Suppressor macrophage (primary cell): ENCODE measurements around the gene NMRK2.
"Not testable (repeated sequence)": the region's sequence is repeated elsewhere in the genome, so short reads cannot be mapped to it uniquely, and the experiment has no call there.

Source experiments
- DNase-seq, 4 experiments: peaks; one replicate each; pipeline ENCODE4 v3.0.0-alpha.2; 2020 to 2022

NMRK2 gene

DNA sequence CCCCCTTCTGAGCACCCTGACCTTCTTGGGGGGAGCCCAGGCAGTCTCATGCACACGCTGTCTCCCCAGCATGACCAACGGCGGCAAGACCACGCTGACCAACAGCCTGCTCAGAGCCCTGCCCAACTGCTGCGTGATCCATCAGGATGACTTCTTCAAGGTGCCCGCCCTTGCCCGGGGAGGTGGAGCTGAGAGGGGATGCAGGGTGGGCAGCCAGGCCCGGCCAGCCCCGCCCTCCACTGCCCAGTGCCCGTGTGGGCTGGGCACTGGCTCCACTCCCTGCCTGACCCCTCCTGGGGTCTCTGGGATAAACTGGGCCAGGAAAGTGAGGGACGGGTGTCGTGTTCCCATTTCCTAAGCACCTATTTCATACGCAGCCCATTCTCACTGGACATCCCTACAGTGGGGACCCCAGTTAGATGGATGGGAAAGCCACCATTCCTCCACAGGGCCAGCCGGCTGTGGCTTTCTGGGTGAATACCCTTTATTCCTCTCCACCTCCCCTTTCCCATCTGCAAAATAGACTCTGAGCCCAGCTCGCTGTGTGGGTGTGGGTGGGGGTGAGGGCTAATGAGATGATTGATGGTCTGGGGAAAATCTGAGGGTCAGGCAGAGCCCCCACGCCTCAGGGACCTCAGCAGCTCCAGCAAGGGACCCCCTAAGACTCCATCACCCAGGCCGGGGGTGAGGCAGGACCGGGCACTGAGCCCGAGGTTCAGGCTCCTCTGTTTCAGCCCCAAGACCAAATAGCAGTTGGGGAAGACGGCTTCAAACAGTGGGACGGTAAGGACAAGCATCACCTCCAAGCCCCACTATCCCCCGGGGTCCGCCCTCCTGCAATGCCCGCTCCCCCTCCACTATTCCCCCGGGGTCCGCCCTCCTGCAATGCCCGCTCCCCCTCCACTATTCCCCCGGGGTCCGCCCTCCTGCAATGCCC is 3.9 kb downstream of the NMRK2 start:
- DNase-seq, result no peak

DNA sequence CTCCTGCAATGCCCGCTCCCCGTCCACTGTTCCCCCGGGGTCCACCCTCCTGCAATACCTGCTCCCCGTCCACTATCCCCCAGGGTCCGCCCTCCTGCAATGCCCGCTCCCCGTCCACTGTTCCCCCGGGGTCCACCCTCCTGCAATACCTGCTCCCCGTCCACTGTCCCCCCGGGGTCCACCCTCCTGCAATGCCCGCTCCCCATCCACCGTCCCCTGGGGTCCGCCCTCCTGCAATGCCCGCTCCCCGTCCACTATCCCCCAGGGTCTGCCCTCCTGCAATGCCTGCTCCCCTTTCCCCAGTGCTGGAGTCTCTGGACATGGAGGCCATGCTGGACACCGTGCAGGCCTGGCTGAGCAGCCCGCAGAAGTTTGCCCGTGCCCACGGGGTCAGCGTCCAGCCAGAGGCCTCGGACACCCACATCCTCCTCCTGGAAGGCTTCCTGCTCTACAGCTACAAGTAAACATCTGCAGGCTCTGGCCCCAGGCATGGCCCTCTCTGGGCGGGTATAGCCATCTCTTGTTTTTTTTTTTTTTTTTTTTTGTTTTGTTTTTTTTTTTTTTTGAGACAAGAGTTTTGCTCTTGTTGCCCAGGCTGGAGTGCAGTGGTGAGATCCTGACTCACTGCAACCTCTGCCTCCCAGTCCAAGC is 5.6 kb downstream of the NMRK2 start:
- not testable (repeated sequence) for DNase-seq

DNA sequence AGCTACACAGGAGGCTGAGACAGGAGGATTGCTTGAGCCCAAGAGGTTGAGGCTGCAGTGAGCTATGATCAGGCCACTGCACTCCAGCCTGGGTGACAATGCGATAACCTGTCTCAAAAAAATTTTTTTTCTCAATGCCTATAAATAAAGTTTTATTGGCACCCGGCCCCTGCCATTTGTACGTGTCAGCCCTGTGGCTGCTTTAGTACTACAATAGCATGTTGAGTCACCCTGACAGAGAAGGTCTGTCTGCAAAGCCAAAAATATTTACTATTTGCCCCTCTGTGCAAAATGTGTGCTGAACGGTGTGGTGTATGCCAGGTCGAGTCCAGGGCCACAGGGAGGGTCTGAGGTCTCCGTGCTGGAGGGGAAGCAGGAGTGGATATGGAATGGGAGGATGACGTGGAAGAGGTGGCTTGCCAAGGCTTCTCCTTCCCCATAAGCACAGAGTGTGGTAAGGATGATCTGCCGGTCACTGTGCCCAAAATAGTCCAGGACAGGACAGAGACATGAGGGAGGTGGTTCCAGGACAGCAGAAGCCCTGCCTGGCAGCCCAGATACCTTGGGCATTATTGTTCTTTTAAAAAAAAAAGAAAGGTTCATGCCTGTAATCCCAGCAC is 10.0 kb downstream of the NMRK2 start:
- DNase-seq, result peak in 2 of 4 experiments; percentile 6 to 22

DNA sequence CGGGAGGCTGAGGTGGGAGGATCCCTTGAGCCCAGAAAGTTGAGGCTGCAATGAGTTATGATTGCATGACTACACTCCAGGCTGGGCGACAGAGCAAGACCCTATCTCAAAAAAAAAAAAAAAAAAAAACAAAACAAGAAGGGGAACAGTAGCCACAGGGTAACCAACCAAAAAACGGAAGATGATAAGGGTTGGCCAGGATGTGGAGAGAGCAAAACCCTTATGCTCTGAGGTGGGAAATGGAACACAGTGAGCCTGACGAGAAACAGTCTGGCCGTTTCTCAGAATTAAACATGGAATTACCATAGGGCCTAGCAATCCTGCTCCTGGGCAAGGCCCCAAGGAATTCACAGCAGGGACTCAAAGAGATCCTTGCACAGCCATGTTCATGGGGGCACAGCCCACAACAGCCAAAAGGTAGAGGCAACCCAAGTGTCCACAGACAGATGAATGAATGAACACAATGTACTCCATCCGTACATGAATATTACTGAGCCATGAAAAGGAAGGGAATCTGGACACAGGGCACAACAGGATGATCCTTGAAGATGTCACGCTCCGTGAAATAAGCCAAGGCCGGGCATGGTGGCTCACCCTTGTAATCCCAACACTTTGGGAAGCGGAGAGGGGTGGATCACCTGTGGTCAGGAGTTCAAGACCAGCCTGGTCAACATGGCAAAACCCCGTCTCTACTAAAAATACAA is 11.3 kb downstream of the NMRK2 start:
- DNase-seq, result peak in 2 of 4 experiments; percentile 14 to 24

DNA sequence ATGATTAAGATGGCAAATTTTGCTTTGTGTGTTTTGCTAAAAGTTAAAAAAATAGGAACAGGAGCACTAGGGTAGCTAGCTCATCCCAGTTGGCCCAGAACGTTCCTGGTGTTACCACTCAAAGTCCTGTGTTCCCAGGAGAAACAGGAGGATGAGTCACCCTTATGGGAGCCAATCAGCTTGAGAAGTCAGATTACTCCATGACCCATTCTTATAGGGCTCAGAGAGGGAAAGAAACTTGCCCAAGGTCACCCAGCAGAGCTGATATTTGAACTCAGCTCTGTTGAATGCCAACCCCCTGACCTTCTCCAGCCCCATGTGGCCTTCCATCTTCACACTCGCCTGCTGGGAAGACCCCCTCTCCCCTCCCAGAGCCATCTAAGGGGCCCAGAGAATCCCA is 13.0 kb downstream of the NMRK2 start:
- DNase-seq, result no peak

DNA sequence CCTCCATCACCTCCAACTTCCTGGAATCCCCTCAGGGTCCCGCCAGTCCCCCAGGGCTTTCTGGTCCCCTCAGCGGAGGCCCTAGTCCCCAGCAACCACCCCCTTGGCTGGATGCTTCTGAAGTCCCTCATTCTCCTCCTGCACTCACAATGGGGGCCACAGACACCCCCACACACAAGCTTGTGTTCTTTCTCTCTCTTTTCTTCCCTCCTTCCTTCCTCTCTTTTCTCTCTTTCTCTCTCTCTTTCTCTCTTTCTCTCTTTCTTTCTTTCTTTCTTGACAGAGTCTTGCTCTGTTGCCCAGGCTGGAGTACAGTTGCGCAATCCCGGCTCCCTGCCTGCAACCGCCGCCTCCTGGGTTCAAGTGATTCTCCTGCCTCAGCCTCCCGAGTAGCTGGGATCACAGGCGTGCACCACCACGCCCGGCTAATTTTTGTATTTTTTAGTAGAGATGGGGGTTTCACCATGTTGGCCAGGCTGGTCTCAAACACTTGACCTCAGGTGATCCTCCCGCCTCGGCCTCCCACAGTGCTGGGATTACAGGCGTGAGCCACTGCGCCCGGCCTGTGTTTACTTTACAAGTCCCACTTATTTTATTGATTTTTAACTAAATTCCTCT is 14.6 kb downstream of the NMRK2 start:
- DNase-seq, result not testable (repeated sequence)

DNA sequence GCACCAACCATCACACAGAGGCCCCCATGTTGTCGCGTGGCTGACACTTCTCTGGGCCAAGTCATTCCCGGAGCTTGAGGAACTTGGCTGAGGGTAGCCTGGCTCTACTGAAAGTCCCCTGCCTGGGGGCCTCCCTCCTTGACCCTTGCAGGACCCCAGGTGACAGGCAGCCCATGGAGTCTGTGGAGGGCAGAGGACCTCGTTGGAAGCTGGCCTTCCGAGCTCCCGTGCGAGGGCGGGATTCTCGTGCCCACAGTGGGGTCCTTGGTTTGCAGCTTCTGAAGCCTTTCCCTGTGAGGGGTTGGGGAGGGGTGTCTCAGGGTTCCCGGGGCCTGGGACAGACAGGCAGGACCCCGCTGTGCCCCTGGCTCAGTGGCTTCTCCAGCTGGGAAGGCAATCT is 16.4 kb downstream of the NMRK2 start:
- no peak for DNase-seq

DNA sequence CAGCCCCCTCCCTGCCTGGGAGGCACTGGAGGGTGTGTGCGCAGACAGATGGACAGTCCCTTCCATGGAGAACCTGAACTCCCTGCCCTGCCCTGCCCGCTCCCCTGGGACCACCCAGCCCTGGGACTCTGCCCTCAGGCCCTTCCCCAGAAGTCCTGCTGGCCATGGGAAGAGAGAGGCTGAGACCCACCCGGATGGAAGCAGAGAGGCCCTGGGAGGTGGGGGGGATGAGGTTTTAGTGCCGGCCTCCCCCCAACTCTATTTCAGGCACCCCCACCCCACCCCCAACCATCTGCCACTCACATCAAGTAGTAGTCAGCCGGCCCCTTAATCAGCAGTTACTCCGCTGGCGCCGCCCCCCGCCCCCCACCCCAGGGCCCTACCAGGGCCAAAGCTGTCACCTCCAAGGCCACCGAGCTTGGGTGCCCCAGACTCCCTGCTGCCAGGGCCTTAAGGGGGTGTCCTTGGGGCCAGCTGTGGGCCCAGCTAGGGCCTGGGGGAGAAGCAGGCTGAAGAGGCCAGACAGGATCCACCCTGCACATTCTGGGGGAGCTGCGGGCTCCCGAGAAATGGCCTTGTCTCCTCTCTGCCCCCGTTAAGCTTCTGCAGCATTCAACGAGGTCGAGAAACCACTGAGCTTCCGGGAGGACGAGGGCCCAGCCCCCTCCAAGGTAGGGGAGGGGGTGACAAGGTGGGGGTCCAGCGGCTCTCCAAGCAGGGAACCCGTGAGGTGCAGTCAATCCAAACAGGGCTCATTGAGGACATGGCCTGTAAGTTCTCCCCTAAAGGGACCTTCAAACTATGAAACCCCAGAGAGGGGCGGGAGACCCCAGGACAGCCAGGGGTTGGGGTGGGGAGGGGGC is 17.4 kb downstream of the NMRK2 start:
- DNase-seq, result no peak

DNA sequence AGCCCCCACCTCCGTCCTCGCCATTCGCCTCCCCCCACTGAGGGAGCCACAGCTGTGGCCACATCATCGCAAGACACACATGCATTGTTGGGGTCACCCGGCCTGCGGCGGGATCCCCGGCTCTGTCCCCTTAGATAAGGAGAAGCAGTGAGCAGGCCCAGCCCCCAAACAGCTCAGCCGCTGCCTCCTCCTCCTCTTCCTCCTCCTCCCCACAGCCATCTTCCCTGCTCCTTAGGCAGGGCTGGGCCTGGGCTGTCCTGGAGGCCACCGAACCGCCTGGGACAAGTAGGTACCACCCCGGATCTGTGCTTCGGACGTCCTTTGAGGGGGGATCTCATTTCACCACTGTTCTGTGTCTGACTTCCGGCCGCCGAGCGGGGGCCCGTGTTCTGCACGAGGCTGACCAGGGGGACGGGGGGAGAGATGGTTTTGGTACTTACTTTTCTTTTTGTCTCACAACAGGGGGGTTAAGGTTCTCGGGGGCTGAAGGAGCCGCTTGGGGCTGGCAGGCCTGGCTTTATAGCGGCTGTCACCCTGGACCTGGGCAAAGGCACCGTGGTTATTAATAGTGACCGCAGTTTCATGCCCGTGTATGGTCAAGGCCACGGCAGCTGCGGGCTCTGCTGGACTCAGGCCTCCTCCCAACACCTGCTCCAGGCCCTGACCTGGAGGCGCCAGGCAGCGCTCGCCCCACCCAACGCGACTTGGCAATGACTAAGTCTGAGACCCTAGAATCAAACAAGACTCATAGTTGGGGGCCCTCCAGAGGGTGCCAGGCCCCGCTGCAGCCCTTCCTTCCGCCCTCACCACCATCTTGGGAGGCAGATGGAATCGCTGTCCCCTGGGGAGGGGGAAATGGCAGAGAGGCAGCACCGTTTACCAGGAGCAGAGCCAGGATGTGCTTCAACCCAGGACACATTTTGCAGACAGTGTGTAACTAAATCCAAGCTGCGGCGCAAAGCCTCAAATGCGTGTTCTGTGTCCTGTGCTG is 18.3 kb downstream of the NMRK2 start:
- peak in 2 of 4 experiments; percentile 22 to 46 for DNase-seq

DNA sequence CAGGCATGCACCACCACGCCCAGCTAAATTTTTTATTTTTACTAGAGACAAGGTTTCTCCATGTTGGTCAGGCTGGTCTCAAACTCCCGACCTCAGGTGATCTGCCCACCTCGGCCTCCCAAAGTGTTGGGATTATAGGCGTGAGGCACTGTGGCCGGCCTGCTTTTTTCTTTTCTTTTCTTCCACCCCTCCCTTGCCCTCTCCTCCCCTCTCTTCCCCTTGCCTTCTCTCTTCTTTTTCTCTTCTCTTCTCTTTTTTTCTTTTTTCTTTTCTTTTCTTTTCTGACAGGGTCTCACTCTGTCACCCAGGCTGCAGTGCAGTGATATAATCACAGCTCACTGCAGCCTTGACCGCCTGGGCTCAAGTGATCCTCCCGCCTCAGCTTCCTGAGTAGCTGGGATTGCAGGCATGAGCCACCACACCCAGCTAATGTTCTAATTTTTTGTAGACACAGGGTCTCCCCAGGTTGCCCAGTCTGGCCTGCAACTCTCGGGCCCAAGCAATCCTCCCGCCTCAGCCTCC is 19.9 kb downstream of the NMRK2 start:
- not testable (repeated sequence) for DNase-seq

DNA sequence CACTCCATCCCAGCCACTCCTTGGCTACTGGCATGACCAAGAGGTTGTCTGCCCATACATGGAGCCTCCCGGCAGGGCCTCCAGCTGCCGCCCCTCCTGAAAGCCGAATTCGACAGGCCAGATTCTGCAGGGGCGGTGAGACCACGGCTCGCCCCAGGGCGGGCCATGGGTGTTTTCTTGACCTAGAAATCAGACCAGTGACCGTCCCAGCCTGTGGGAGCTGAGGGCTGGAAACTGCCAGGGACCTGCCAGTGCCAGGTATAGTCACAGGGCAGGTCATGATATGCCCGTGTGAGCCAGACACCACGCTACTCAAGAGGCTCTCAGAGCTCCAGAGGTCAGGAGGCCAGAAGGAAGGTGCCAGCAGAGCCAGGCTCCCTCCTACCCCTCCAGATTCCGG is 21.2 kb downstream of the NMRK2 start:
- no peak for DNase-seq

DNA sequence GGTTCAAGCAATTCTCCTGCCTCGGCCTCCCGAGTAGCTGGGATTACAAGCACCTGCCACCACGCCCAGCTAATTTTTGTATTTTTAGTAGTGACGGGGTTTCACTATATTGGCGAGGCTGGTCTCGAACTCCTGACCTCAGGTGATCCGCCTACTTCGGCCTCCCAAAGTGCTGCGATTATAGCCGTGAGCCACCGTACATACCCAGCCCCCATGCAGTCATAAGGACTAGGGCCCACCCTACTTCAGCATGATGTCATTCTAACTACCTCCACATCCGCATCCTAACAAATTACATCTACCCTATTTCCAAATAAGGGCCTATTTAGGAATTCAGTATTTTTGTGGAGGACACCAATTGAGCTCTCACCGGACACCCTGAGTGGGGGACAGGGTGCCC is 22.4 kb downstream of the NMRK2 start:
- DNase-seq, result not testable (repeated sequence)

DNA sequence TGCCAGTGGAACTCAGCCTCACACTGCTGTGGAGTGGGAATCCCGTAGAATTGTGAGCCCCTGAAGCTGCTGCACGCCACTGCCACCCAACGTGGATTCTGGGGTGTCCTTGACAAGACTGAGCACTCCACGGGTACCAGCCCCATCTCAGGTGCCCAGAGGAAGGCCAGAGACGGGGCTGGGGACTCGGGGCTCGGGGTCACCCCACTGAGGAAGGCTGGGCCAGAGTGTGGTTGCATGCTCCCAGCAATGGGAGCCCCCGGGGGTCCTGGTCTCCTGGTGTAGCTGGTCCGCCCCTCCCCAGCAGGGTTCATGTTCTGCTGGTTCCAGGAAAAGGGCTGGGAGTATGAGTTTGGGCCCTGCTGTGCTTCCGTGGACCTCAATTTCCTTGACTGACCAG is 22.8 kb downstream of the NMRK2 start:
- no peak for DNase-seq

DNA sequence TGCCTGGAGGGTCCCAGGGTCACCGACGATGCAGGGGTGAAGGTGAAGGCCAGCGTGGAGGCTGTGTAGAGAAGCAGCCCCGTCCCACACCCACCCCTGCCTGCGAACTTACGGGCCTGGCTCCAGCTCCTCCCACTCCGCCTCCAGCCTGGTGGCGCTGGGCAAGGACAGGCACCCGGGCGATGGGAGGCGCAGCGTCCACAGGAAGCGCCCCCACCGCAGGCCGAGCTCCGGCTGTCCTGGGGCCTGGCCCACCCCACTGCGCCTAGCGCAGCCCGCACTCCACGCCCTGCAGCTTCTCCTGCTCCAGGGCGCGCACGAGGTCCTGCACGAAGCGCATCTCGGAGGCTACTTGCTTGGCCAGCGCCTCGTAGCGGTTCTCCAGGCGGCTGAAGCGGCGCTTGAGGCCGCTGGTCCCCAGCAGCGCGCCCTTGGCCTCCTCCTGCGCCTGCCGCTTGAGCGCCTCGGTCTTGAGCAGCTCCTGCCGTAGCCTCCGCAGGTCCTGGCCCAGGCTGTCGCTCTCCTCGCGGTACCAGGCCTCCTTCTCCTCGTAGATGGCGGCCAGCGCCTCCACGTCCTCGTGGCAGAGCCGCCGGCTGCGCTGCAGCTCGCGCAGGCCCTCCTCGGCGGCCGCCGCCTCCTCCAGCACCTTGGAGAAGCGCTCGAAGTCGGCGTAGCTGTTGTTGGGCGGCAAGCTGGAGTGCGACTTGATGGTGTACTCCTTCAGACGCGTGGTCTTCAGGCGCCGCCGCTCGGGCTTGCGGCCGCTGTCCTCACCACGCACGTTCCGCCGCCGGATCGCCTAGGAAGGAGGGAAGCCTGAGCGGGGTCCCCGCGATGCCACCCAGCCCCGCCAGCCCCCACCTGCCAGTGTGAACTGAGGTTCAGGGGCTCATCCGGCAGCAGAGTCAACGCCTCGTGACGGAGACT is 26.2 kb downstream of the NMRK2 start:
- DNase-seq, result no peak

DNA sequence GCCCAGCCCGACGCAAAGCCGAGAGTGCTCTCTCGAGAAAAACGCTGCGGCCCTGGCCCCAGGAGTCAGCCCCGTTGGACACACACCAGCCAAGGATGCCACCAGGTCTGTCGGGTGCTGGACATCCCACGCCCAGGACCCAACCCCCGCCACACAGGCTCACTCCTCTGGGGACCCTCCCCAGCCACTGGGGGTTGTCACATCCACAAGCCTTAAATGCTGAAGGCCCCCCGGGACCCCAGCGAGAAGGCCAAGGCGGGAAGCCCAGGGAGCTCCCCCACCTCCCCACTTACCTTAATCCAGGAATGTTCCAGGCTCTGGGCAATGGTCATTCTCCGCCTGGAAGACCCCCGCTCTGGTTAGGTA is 26.9 kb downstream of the NMRK2 start:
- DNase-seq, result no peak

DNA sequence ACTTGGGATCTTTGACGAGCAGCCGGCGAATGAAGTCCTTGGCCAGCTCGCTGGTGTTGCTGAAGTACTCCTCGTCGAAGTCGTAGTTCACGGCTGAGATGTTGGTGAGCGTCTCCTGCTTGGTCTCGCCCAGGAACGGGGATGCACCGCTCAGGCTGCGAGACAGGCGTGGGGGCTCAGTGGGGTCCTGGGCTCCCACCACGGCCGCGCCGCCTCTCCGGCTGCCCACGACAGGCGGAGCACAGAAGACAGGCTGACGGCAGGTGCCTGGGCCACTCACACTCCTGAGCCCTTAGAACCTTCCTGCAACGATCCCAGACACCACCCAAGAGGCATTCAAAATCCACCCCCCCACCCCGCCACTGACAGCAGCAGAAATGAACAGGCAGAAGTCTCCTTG is 28.1 kb downstream of the NMRK2 start:
- DNase-seq, result no peak

DNA sequence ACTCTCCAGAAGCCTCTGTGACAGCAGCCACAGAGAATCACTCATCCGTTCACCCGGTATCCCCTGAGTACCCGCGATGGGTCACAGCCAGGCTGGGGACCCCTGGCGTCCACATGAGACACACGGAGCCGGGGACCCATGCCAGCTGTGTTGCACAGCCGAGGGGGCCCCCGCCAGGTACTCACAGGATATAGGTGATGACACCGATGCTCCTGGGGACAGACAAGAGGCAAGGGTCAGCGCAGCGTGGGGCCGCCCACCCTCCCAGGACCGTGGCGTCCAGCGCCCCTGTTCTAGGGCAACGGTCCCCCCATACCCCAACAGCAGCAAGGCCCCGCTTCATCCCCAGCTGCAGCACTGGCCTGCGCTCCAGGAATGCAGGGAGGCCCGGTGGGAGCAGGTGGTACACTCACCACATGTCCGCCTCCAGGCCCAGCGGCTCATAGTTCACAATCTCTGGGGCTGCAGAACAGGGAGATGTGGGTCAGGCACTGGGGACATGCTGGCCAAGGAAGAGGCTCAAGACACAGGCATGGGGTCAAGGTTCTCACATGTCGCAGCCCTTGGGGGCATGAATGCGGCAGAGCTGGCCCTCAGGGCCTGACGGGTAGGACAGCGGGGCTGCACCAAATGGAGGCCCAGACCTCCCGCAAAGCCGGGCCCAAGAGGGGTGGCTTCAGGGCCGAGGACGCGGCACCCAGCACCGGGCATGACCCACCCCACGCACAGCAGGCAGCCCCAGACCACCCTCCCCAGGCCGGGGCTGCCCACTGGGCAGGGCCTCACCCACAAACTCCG is 30.8 kb downstream of the NMRK2 start:
- no peak for DNase-seq
